ENCODE results near the gene CEP295NL. TPM values are rescaled to one million over a fixed set of nuclear protein-coding genes. Genes with fewer than 3 reads are reported as not detected.

The CEP295NL gene
- total and polyA plus RNA-seq, 7 donors, result 0.04 to 0.52 (median 0.39) TPM; not detected in 2

DNA sequence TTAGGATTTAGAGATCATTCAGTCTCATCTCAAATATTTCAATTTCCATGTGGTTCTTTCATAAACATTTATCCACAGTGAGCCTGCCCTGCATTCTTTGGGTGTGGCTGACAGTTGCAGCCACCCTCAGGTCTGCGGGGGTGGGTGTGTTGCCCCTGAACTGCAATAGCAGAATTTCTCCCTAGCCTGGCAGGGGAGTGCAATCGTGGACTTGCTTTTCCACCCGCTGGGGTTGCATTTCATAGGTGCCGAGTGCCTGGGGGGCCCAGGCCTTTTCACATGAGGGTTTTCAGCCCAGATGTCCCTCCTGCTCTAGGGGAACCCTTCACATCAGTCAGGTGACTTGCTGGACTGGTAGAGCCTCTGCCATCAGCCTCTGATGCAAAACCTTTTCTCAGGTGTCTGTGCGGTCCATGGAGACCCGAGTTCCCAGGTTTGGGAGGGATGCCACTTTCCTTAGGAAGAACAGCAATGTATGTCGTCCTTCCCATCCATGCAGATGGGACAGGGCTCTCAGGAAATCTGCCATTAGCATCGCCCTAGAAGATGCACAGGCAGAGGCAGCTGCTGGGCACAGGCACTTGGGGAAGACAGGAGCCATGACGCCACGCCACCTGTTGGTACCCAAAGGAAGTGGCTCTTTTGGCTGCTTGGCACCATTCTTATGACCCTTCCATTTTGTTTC, 60.0 kb downstream of the CEP295NL start:
- Histone ChIP-seq H3K4me1 (peaks cover 15% of the 10 kb centered on the region), H3K36me3 (ENCODE audit: insufficient read depth in 1 of 2, low read depth in 1 of 2) (peaks cover 0 to 2% of the 10 kb centered on the region in 2 donors), H3K27ac (no peak overlapping the region), H3K27me3 (ENCODE audit: insufficient read depth in 3 of 3, low read length in 2 of 3) (no peaks in the 10 kb centered on the region), H3K9me3 (no peaks in the 10 kb centered on the region), H3K4me3 (no peak overlapping the region)
- DNase-seq (peak in 1 of 2 donors; percentile 54), ATAC-seq (no peak)
- intact Hi-C loops (cut with DNase I), result no loop called here
- TF ChIP-seq, protein P1, sequence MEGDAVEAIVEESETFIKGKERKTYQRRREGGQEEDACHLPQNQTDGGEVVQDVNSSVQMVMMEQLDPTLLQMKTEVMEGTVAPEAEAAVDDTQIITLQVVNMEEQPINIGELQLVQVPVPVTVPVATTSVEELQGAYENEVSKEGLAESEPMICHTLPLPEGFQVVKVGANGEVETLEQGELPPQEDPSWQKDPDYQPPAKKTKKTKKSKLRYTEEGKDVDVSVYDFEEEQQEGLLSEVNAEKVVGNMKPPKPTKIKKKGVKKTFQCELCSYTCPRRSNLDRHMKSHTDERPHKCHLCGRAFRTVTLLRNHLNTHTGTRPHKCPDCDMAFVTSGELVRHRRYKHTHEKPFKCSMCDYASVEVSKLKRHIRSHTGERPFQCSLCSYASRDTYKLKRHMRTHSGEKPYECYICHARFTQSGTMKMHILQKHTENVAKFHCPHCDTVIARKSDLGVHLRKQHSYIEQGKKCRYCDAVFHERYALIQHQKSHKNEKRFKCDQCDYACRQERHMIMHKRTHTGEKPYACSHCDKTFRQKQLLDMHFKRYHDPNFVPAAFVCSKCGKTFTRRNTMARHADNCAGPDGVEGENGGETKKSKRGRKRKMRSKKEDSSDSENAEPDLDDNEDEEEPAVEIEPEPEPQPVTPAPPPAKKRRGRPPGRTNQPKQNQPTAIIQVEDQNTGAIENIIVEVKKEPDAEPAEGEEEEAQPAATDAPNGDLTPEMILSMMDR (IDR thresholded peaks at IDR 0.05), result peak; percentile 40
- WGBS, 3 donors, result 57 to 60% (median 58%) methylated on average over 10 of the region's 10 CpGs

DNA sequence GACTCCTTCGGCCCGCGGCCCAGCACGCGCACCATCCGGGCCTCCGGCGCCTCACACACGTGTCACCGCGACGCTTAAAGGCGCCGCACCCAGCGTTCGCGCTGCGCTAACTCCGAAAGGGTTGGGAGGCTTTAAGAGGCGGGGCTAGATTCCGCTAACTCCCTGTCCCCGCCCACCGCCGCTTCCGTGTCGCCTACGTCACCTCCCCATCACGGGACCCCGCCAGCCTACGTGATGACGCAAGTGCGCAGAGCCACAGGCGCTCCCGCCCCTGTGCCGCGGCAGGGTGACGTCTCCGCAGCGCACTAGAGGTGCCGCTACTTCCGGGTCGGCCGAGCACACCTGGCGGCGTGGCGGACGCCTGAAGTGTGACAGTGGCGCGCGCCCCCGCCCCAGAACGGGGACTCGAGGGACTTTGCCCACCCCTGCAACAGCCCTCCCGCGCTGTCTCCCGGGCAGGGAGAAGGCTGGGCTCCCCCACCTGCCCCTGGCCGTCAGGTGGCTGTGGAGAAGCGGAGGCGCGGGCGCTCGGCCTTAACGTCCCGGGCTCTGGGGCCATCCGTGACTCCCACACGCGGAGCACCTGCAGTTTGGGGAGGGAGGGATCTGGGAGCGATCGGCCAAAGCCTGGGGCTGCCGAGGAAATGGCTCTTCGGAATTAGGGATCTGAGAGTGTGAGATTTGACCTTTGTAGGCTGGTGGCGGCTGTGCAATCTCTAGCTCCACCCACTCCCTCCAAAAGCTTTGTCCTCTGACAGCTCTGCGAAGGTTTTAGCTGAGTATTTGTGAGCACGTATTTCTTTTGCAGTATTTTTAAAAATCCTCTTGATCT, 62.0 kb downstream of the CEP295NL start, which contains the start of gene USP36:
TSS of gene USP36 (minus strand) at position 35 of the 832 bp plus-strand sequence. CDS start 4,451 bp downstream, outside the sequence.
- H3K27ac ChIP-seq, result peak within 1 kb of the TSS; percentile 100
- intact Hi-C loops (cut with DNase I), result no loop called here
- H3K4me1 ChIP-seq, result peaks cover 15% of the 10 kb centered on the region
- H3K36me3 ChIP-seq (ENCODE audit: insufficient read depth in 1 of 2, low read depth in 1 of 2), result peaks cover 10 to 22% of the 10 kb centered on the region in 2 donors
- peak; percentile 99 to 100 for DNase-seq
- H3K27me3 ChIP-seq (ENCODE audit: insufficient read depth in 3 of 3, low read length in 2 of 3), result no peaks in the 10 kb centered on the region
- peak within 1 kb of the TSS; percentile 74 for H3K4me3 ChIP-seq
- ATAC-seq, result peak; percentile 95
- TF ChIP-seq, protein P1 (IDR thresholded peaks at IDR 0.05), result peak; percentile 14
- H3K9me3 ChIP-seq, result no peaks in the 10 kb centered on the region
- WGBS, 3 donors, result 0 to 1% (median 0%) methylated on average over 57 to 74 of the region's 74 CpGs

Other genes starting within 250 kb of the CEP295NL start
- 10 to 100 TPM; 25.6 to 40.4 (median 34.0) TPM for gene CYTH1, start 120.9 kb downstream of the CEP295NL start, total RNA-seq
- gene CYTH1, start 120.9 kb downstream of the CEP295NL start, polyA plus RNA-seq, result 10 to 100 TPM; 18.7 to 38.0 (median 23.9) TPM
- 10 to 100 TPM; 24.2 to 40.5 (median 28.8) TPM for gene USP36, start 62.4 kb downstream of the CEP295NL start, total RNA-seq
- gene USP36, start 62.4 kb downstream of the CEP295NL start, polyA plus RNA-seq, result 10 to 100 TPM; 14.0 to 23.7 (median 20.6) TPM
- gene TIMP2, start 22.2 kb upstream of the CEP295NL start, total RNA-seq, result 10 to 100 TPM; 18.5 to 53.6 (median 25.2) TPM
- 10 to 100 TPM; 10.3 to 12.7 (median 10.6) TPM for gene TIMP2, start 22.2 kb upstream of the CEP295NL start, polyA plus RNA-seq
- gene LGALS3BP, start 76.7 kb upstream of the CEP295NL start, total RNA-seq, result 10 to 100 TPM; 12.9 to 35.5 (median 22.0) TPM
- gene LGALS3BP, start 76.7 kb upstream of the CEP295NL start, polyA plus RNA-seq, result 10 to 100 TPM in 1 of 3 donors, 1 to 10 TPM in 2; 8.9 to 14.9 (median 8.9) TPM
- gene CANT1, start 106.6 kb upstream of the CEP295NL start, total RNA-seq, result 10 to 100 TPM; 19.1 to 27.7 (median 21.0) TPM
- 10 to 100 TPM; 10.2 to 34.3 (median 29.5) TPM for gene CANT1, start 106.6 kb upstream of the CEP295NL start, polyA plus RNA-seq
- gene C1QTNF1, start 121.0 kb upstream of the CEP295NL start, total RNA-seq, result 10 to 100 TPM; 10.5 to 22.8 (median 16.9) TPM
- gene C1QTNF1, start 121.0 kb upstream of the CEP295NL start, polyA plus RNA-seq, result 10 to 100 TPM; 12.2 to 22.6 (median 16.4) TPM
- gene ENGASE, start 171.6 kb upstream of the CEP295NL start, total RNA-seq, result 10 to 100 TPM; 26.7 to 80.8 (median 50.8) TPM
- gene ENGASE, start 171.6 kb upstream of the CEP295NL start, polyA plus RNA-seq, result 10 to 100 TPM in 2 of 3 donors, 1 to 10 TPM in 1; 7.5 to 24.1 (median 12.4) TPM

Data from psoas muscle (tissue), 8 donors.